GM21576 (cell line): ENCODE data around the gene DENND10.
"Not testable (repeated sequence)": the region's sequence is repeated elsewhere in the genome, so short reads cannot be mapped to it uniquely, and the experiment has no call there.

Source experiments
- ATAC-seq: cut with Tn5 transposase; IDR thresholded peaks from one replicate; pipeline ENCODE4 v1.9.1; 2021; ENCODE audit warnings: mild to moderate bottlenecking, moderate library complexity; ENCODE audit not compliant: unreplicated experiment

DENND10 gene

GRCh38 chr10:119098576-119098975 is 5.3 kb upstream of the DENND10 start:
- ATAC-seq, result no peak

GRCh38 chr10:119100434-119101238 is 3.3 kb upstream of the DENND10 start:
- no peak for ATAC-seq

GRCh38 chr10:119101366-119102098 is 2.4 kb upstream of the DENND10 start:
- no peak for ATAC-seq

- no peak for ATAC-seq
These were observed 541 bp upstream of the DENND10 start for GRCh38 chr10:119103241-119103902.

- ATAC-seq, result no peak
These were observed 722 bp downstream of the DENND10 start for GRCh38 chr10:119104654-119105015.

GRCh38 chr10:119105155-119105554 is 1.2 kb downstream of the DENND10 start:
- no peak for ATAC-seq

GRCh38 chr10:119105899-119106298 is 2.0 kb downstream of the DENND10 start:
- not testable (repeated sequence) for ATAC-seq

- not testable (repeated sequence) for ATAC-seq
These were observed 3.2 kb downstream of the DENND10 start for GRCh38 chr10:119107106-119107505.

GRCh38 chr10:119107771-119108170 is 3.9 kb downstream of the DENND10 start:
- ATAC-seq, result not testable (repeated sequence)

- no peak for ATAC-seq
These were observed 8.1 kb downstream of the DENND10 start for GRCh38 chr10:119112056-119112455.

GRCh38 chr10:119113751-119114732 is 10.1 kb downstream of the DENND10 start:
- no peak for ATAC-seq

- no peak for ATAC-seq
These were observed 12.0 kb downstream of the DENND10 start for GRCh38 chr10:119115926-119116325.

- ATAC-seq, result no peak
These were observed 12.5 kb downstream of the DENND10 start for GRCh38 chr10:119116326-119116951.

GRCh38 chr10:119118231-119118630 is 14.3 kb downstream of the DENND10 start:
- no peak for ATAC-seq

- no peak for ATAC-seq
These were observed 15.5 kb downstream of the DENND10 start for GRCh38 chr10:119119400-119119799.

GRCh38 chr10:119120413-119120867 is 16.5 kb downstream of the DENND10 start:
- ATAC-seq, result peak; percentile 88

- no peak for ATAC-seq
These were observed 17.0 kb downstream of the DENND10 start for GRCh38 chr10:119120875-119121274.

GRCh38 chr10:119125942-119126341 is 22.0 kb downstream of the DENND10 start:
- no peak for ATAC-seq

- no peak for ATAC-seq
These were observed 25.8 kb downstream of the DENND10 start for GRCh38 chr10:119129721-119130120.
